GM10266 (cell line): ENCODE data around the gene TMEM247.
"Not testable (repeated sequence)": the region's sequence is repeated elsewhere in the genome, so short reads cannot be mapped to it uniquely, and the experiment has no call there.

Source experiments
- DNase-seq: peaks from one replicate; pipeline ENCODE4 v3.0.0; 2012; ENCODE audit errors: extremely low spot score
- CTCF ChIP-seq: IDR thresholded peaks from 2 replicates; pipeline ENCODE4 v1.5.1; 2012; ENCODE audit warnings: mild to moderate bottlenecking, low read depth; ENCODE audit not compliant: control insufficient read depth, insufficient read depth; ENCODE audit errors: missing control alignments

TMEM247 gene

GRCh38 chr2:46521215-46521683, 41.9 kb downstream of the TMEM247 start:
- no peak for TF ChIP-seq CTCF

GRCh38 chr2:46522385-46522784, 43.0 kb downstream of the TMEM247 start:
- DNase-seq = not testable (repeated sequence)

More at GRCh38 chr2:46521215-46521683, 41.9 kb downstream of the TMEM247 start:
- DNase-seq = no peak

- no peak for TF ChIP-seq CTCF
- DNase-seq = no peak
Observed at GRCh38 chr2:46525522-46526155, 46.3 kb downstream of the TMEM247 start.

GRCh38 chr2:46528880-46529279, 49.5 kb downstream of the TMEM247 start:
- no peak for TF ChIP-seq CTCF
- no peak for DNase-seq

GRCh38 chr2:46530639-46531038, 51.3 kb downstream of the TMEM247 start:
- DNase-seq = no peak
- TF ChIP-seq CTCF = no peak

GRCh38 chr2:46531863-46532262, 52.5 kb downstream of the TMEM247 start:
- no peak for DNase-seq
- TF ChIP-seq CTCF = no peak
